Panc1 (cell line): ENCODE data around the gene RGMB.

Experiments used
- POLR2AphosphoS5 ChIP-seq: IDR thresholded peaks from 2 replicates; pipeline ENCODE4 v1.6.1; 2012; ENCODE audit warnings: mild to moderate bottlenecking, low read depth, low read length, moderate library complexity
- REST ChIP-seq, 2 experiments: IDR thresholded peaks; 2 replicates each; pipeline ENCODE4 v1.6.1; 2011 to 2012; ENCODE audit warnings: low read depth in 2 of 2, control low read depth in 1 of 2, low read length in 1 of 2, mild to moderate bottlenecking in 1 of 2, moderate library complexity in 1 of 2; ENCODE audit not compliant: insufficient read depth in 1 of 2
- TCF7L2 ChIP-seq: IDR thresholded peaks from 2 replicates; pipeline ENCODE4 v1.6.1; 2011; ENCODE audit warnings: mild to moderate bottlenecking, low read depth, low read length, inconsistent platforms
- TF ChIP-seq, protein P1 (sequence below): fragments of 450-650 bp; IDR thresholded peaks from 2 replicates; pipeline ENCODE4 v1.5.1; 2017; ENCODE audit warnings: mild to moderate bottlenecking

DNA sequence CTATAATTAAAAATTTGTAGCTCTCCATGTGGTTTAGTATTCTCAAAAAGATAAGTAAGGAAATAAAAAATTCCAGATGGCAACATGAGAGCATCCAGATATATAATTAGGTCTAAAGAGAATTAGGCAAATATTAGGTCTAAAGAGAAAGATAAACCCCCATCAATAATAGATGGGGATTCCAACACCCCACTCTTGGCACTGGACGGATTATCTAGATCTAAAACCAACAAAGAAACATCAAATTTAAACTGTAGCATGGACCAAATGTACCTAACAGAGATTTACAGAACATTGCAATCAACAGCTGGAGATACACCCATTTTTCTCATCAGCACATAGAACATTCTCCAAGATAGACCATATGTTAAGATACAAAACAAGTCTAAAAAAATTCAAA, 31.6 kb downstream of the RGMB start:
- TF ChIP-seq, protein P1, sequence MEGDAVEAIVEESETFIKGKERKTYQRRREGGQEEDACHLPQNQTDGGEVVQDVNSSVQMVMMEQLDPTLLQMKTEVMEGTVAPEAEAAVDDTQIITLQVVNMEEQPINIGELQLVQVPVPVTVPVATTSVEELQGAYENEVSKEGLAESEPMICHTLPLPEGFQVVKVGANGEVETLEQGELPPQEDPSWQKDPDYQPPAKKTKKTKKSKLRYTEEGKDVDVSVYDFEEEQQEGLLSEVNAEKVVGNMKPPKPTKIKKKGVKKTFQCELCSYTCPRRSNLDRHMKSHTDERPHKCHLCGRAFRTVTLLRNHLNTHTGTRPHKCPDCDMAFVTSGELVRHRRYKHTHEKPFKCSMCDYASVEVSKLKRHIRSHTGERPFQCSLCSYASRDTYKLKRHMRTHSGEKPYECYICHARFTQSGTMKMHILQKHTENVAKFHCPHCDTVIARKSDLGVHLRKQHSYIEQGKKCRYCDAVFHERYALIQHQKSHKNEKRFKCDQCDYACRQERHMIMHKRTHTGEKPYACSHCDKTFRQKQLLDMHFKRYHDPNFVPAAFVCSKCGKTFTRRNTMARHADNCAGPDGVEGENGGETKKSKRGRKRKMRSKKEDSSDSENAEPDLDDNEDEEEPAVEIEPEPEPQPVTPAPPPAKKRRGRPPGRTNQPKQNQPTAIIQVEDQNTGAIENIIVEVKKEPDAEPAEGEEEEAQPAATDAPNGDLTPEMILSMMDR = no peak
- TF ChIP-seq POLR2AphosphoS5 = no peak
- TF ChIP-seq REST (IDR thresholded peaks at IDR 0.05; ENCODE audit: insufficient read depth in 1 of 2, low read depth in 2 of 2, low read length in 1 of 2) = no peak
- no peak for TF ChIP-seq TCF7L2
